Stomach smooth muscle (tissue), 2 donors: ENCODE measurements around the gene PLXNB1.

ENCODE experiments used
- H3K27ac ChIP-seq: one replicate; pipeline ENCODE4 v1.7.0; 2013; ENCODE audit warnings: mild to moderate bottlenecking, low read length, inconsistent platforms
- H3K27me3 ChIP-seq, 2 donors: one replicate each; pipeline ENCODE4 v1.7.0; 2013; ENCODE audit warnings: low read length in 2 of 2; ENCODE audit not compliant: insufficient read depth in 2 of 2, control insufficient read depth in 1 of 2
- H3K36me3 ChIP-seq, 2 donors: one replicate each; pipeline ENCODE4 v1.7.0; 2013; ENCODE audit warnings: low read length in 2 of 2; ENCODE audit not compliant: control insufficient read depth in 2 of 2, insufficient read depth in 2 of 2
- H3K4me1 ChIP-seq: one replicate; pipeline ENCODE4 v1.7.0; 2013; ENCODE audit warnings: low read length; ENCODE audit not compliant: control insufficient read depth, insufficient read depth
- H3K4me3 ChIP-seq, 2 donors: one replicate each; pipeline ENCODE4 v1.7.0; 2013; ENCODE audit warnings: low read length in 2 of 2
- H3K9ac ChIP-seq, 2 donors: one replicate each; pipeline ENCODE4 v1.7.0; 2013; ENCODE audit warnings: low read length in 2 of 2, mild to moderate bottlenecking in 1 of 2
- H3K9me3 ChIP-seq, 2 donors: one replicate each; pipeline ENCODE4 v1.7.0; 2013; ENCODE audit warnings: low read length in 2 of 2; ENCODE audit not compliant: control insufficient read depth in 2 of 2
- donor health status: healthy.
- donor health status: Pancreatic carcinoma.

Gene PLXNB1

GRCh38 chr3:48433472-48434118 lies 3.7 kb upstream of the PLXNB1 start:
- Histone ChIP-seq H3K9ac (no peak overlapping the region), H3K4me3 (peak overlapping the region in 1 of 2 donors; percentile 40), H3K27ac (peak overlapping the region; percentile 70)

DNA sequence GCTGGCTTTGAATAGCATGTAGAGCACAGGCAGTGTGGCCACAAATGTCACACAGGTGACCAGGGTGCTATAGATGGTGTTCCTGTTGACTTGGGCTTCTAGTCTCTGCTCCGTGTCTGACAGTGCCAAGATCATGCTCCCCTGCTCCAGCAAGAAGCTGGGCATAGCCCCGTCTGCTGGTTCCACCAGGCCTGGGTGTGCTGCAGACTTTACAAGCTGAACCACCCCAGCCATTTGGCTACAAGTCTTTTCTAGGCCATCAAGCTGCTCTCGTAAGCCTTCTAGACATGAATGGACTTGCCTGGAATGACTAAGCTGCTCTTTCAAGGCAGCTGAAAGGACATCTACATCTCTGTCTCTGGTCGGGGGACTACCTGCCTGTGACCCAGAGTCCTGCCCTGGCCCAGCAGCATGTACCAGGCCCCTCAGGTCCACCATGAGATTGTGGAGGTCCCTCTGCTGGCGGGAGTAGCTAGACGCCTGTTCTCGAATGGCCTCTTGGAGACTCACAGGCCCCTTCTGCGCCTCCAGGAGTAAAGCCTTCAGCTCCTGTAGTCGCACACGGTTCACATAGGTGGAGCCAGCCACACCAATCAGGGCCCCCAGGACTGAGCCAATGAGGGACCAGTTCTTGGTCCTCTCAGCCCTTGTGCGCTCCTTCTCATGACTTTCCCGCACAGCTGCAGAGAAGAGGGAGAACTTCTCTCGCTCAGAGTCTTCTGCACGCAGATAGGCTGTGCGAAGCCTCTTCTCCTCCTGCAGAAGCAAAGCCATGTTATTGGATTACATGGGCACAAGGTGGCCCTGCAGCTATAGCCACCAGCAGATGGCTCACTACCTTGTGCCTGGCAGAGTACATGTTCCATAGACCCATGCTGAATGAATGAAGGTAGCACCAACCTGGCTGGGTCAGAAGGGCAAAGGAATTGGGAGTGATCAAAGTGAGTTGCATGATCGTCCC lies 2.8 kb upstream of the PLXNB1 start:
- Histone ChIP-seq H3K27ac (peak overlapping the region; percentile 92), H3K27me3 (no peaks in the 10 kb centered on the region), H3K4me1 (peaks cover 62% of the 10 kb centered on the region), H3K9me3 (no peaks in the 10 kb centered on the region), H3K9ac (no peak overlapping the region), H3K4me3 (peak overlapping the region in 1 of 2 donors; percentile 40), H3K36me3 (peaks cover 12 to 15% of the 10 kb centered on the region in 2 donors)

More at GRCh38 chr3:48433472-48434118, 3.7 kb upstream of the PLXNB1 start:
- Histone ChIP-seq H3K9me3 (no peaks in the 10 kb centered on the region), H3K27me3 (no peaks in the 10 kb centered on the region), H3K36me3 (peaks cover 12 to 15% of the 10 kb centered on the region in 2 donors), H3K4me1 (peaks cover 54% of the 10 kb centered on the region)

DNA sequence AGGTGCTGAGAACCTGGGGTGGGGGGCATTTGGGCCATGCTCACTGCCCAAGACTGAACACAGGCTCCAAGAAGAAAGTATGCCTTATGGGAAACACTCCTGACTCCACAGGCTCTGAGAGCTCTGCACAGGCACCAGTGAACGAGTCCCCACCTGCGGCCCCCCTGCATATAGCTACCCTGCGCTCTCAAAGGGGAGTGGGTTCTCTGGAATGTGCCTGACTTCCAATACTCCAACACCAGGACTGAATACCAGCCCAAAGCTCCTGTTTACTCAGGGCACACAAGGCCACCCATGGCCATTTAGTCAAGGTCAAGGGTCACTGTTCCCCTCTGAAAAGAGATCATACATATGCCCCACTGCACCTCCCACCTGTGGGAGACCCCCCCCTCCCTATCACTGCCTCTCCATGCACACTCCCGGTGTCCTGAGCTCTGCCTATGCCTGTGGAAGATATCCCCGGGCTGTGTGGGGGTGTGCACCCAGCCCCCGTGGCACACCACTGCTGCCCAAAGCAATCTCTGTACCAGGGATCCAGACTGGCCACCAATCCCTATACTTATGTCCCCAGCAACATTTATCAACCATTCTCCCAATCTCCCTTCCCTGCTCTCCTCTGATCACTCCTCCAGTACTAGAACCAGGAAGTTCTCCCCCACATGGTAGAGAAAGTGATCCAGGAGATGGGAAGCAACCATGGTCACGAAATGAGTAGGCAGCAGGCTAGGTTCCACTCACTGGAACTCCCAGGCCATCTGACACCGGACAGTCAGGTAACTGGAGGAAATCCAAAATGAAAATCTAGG lies 1.5 kb upstream of the PLXNB1 start:
- no peaks in the 10 kb centered on the region for H3K27me3 ChIP-seq
- peaks cover 74% of the 10 kb centered on the region for H3K4me1 ChIP-seq
- peak overlapping the region; percentile 92 for H3K27ac ChIP-seq
- H3K36me3 ChIP-seq: peaks cover 12 to 15% of the 10 kb centered on the region in 2 donors
- H3K4me3 ChIP-seq: no peak overlapping the region
- H3K9ac ChIP-seq: no peak overlapping the region
- no peaks in the 10 kb centered on the region for H3K9me3 ChIP-seq

GRCh38 chr3:48430708-48431101 lies 819 bp upstream of the PLXNB1 start:
- Histone ChIP-seq H3K27me3 (no peaks in the 10 kb centered on the region), H3K4me3 (peak overlapping the region in 1 of 2 donors; percentile 76), H3K9ac (peak overlapping the region; percentile 68 to 76), H3K36me3 (peaks cover 12 to 15% of the 10 kb centered on the region in 2 donors), H3K27ac (peak overlapping the region; percentile 92), H3K9me3 (no peaks in the 10 kb centered on the region), H3K4me1 (peaks cover 75% of the 10 kb centered on the region)

DNA sequence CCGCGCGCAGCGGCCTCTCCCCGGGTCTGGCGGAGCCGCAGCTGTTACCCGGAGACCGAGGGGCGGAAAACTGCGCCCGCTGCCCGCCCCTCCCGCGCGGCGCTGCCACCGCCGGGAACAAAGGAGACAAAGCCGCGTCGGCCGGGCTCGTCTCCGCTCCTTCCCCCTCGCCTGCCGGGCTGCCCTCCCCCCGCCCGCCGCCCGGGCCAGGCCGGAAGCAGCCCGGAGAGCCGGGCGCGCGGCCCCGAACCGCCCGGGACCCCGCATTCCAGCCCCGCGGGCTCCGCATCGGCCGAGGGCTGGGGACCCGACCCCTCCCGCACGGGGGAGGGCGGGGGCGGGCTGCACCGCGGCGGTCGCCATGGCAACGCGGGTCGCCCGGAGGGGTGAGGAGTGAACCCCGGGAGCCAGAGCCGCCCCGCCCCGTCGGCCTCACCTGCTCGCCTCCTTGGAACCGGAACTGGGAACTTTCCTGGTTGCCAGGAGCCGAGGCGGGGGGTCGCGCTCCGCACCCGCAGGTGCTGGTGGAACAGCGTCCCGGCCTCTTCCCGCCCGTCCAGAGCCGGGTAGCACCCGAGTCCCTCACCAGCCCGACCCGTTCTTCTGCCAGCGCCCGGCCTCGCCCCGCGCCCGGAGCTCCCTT lies 448 bp downstream of the PLXNB1 start:
- Histone ChIP-seq H3K4me1 (peaks cover 75% of the 10 kb centered on the region), H3K9ac (peak overlapping the region; percentile 75 to 76), H3K36me3 (peaks cover 12 to 14% of the 10 kb centered on the region in 2 donors), H3K27me3 (no peaks in the 10 kb centered on the region), H3K4me3 (peak overlapping the region; percentile 65 to 76), H3K9me3 (no peaks in the 10 kb centered on the region), H3K27ac (peak overlapping the region; percentile 92)

GRCh38 chr3:48428572-48429316 lies 1.1 kb downstream of the PLXNB1 start:
- H3K27me3 ChIP-seq: no peaks in the 10 kb centered on the region
- H3K9ac ChIP-seq: peak overlapping the region; percentile 75 to 76
- no peaks in the 10 kb centered on the region for H3K9me3 ChIP-seq
- H3K4me3 ChIP-seq: peak overlapping the region; percentile 65 to 76
- H3K36me3 ChIP-seq: peaks cover 12 to 13% of the 10 kb centered on the region in 2 donors
- H3K4me1 ChIP-seq: peaks cover 75% of the 10 kb centered on the region
- peak overlapping the region; percentile 92 for H3K27ac ChIP-seq

- Histone ChIP-seq H3K4me1 (peaks cover 75% of the 10 kb centered on the region), H3K4me3 (peak overlapping the region; percentile 34 to 76), H3K27ac (peak overlapping the region; percentile 92), H3K9ac (peak overlapping the region; percentile 75 to 76), H3K9me3 (no peaks in the 10 kb centered on the region), H3K27me3 (no peaks in the 10 kb centered on the region), H3K36me3 (peaks cover 8 to 12% of the 10 kb centered on the region in 2 donors)
Observed at GRCh38 chr3:48428088-48428571, 1.8 kb downstream of the PLXNB1 start.

DNA sequence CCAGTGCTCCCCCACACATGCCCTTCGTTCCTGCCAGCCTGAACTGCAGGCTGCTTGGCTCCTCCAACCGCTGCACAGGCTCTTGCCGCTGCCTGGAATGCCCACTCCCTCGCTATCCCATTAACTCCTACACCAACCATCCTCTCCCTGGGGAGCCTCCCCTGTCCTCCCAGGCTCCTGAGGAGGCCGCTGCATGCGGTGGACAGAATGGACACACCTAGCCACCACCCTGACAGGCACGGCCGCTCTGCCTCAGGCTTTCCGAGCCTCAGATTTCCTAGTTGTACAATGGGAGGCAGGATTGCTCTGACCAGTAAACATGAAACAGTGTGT lies 2.3 kb downstream of the PLXNB1 start:
- H3K4me1 ChIP-seq: peaks cover 75% of the 10 kb centered on the region
- H3K4me3 ChIP-seq: peak overlapping the region; percentile 34 to 76
- peaks cover 7% of the 10 kb centered on the region in 2 donors for H3K36me3 ChIP-seq

DNA sequence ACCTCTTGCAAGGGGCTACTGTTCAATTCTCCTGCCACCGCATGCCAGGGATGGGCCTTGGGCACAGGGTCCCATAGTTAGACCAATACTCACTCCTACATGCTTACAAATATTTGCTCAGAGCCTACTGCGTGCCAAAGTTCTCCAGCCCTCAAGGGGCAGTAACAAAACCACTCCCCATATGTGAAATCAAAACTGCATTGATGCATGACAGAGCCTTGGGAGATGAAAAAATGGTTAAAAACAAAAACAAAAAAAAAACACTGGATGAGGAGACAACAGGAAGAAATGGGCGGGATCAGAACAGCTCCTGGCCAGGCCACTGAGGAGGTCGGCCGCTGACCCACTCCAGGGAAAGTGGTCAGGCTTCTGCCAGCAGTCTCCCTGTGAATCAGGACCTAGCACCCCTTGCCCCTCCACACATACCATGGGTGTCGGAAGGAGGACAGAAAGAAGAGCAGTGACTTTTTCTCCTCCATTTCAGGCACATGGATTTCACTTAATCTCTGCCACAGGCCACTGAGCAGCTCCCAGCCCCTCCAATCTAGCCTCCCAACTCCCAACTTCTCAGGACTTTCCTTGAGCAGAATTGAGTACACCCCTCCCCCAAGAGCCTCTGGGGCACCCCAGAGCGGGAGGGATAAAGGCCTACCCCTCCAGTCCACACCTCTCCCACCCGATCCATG lies 2.8 kb downstream of the PLXNB1 start:
- Histone ChIP-seq H3K9ac (peak overlapping the region; percentile 75 to 76), H3K9me3 (no peaks in the 10 kb centered on the region), H3K27me3 (no peaks in the 10 kb centered on the region), H3K27ac (peak overlapping the region; percentile 92), H3K36me3 (peaks cover 2% of the 10 kb centered on the region in 2 donors), H3K4me1 (peaks cover 76% of the 10 kb centered on the region), H3K4me3 (peak overlapping the region; percentile 34 to 76)

More for the DNA sequence above, 2.3 kb downstream of the PLXNB1 start:
- H3K27me3 ChIP-seq: no peaks in the 10 kb centered on the region
- H3K27ac ChIP-seq: peak overlapping the region; percentile 92
- H3K9ac ChIP-seq: peak overlapping the region; percentile 75 to 76
- H3K9me3 ChIP-seq: no peaks in the 10 kb centered on the region
